GM08714 (cell line): ENCODE measurements around the gene SLC15A3.
"Not testable (repeated sequence)": the region's sequence is repeated elsewhere in the genome, so short reads cannot be mapped to it uniquely, and the experiment has no call there.

ENCODE experiments used
- H3K4me3 ChIP-seq: fragments of 200-500 bp; sonication (Bioruptor generic); 2 replicates; pipeline ENCODE4 v1.5.1; 2014; ENCODE audit warnings: mild to moderate bottlenecking, low read length, inconsistent platforms
- ZNF274 ChIP-seq: IDR thresholded peaks from 2 replicates; pipeline ENCODE4 v1.6.1; 2012; ENCODE audit warnings: mild to moderate bottlenecking, low read depth, low read length

Gene SLC15A3

GRCh38 chr11:60985501-60985900 lies 33.5 kb upstream of the SLC15A3 start:
- TF ChIP-seq ZNF274: no peak
- H3K4me3 ChIP-seq: no peak overlapping the region

DNA sequence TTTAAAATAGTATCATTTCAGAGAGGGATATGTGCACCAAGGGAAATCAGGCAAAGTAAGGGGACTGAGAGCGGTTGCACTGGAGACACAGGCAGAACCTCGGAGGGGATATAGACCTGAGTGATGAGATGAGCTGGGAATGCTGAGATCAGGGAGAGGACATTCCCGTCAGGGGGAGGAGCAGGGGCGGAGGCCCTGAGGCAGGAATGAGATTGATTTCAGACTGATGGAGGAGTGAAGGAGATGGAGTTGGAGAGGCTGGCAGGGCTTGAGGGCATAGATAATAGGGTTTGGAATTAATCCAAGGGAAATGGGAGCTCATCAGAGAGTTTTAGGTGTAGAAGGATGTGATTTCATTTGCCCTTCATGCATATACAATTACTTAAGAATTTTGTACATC lies 32.7 kb upstream of the SLC15A3 start:
- no peak for TF ChIP-seq ZNF274
- H3K4me3 ChIP-seq: no peak overlapping the region

DNA sequence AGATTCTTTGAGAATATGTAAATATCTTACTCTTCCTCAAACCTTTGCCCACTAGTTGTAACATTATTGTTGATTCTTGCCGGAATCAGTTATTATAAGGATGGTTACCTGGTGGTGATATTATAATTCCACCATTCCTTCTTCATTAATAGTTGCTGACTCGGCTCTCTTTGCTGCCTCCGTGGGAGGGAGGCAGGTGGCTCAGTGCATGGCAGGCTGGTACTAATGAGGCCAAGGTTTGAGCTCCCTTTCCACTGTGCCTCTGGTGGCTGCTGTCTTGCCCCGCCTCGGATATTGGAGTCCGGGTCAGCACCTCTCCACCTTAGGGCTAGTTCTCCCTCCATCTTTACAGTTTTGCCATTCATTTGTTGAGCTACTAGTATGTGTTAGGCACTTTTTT lies 32.2 kb upstream of the SLC15A3 start:
- no peak overlapping the region for H3K4me3 ChIP-seq
- TF ChIP-seq ZNF274: no peak

GRCh38 chr11:60982184-60982583 lies 30.2 kb upstream of the SLC15A3 start:
- no peak for TF ChIP-seq ZNF274
- H3K4me3 ChIP-seq: no peak overlapping the region

DNA sequence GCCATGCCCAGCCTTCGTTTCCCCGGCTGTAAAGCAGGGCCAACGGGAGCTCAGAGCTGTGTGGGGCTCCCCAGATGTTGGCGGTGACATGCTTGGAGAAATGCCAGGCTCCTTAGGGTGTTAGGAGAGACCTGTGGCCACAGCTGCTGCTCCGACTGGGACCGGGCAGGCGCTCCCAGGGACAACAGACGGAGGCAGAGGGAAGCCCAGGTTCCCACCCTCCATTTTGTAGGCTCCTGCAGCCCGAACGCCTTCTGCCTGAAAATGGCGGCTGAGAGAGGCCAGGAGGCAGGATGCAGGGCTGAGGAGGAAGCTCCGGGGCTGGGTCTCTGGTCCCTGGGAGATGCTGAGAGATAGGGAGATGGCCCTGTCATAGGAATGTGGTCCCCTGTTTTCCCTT lies 29.5 kb upstream of the SLC15A3 start:
- no peak for TF ChIP-seq ZNF274
- H3K4me3 ChIP-seq: no peak overlapping the region

GRCh38 chr11:60978546-60979380 lies 26.8 kb upstream of the SLC15A3 start:
- no peak overlapping the region for H3K4me3 ChIP-seq
- TF ChIP-seq ZNF274: no peak

- TF ChIP-seq ZNF274: no peak
- H3K4me3 ChIP-seq: no peak overlapping the region
Measured at GRCh38 chr11:60977836-60978235, 25.9 kb upstream of the SLC15A3 start.

DNA sequence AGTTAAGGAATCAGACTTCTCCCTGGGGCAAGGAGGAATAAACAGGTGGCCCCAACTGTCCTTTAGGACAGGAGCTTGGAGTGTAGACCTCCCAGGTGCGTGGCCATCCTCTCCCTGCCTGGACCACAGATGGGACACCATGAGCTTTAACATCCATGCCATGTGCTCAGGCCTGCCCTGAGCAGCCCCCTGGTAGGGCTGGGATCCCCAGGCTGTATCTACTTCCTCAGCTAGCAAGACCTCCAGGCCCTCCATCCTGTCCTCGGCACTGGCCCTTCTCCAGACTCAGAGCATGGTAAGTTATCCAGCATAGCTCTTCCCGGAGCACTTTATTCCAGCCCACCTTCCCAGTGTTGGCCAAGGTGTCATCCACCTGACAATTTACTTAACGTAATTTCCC lies 25.2 kb upstream of the SLC15A3 start:
- no peak for TF ChIP-seq ZNF274
- H3K4me3 ChIP-seq: no peak overlapping the region

- H3K4me3 ChIP-seq: no peak overlapping the region
- TF ChIP-seq ZNF274: no peak
Measured at GRCh38 chr11:60974726-60975125, 22.8 kb upstream of the SLC15A3 start.

DNA sequence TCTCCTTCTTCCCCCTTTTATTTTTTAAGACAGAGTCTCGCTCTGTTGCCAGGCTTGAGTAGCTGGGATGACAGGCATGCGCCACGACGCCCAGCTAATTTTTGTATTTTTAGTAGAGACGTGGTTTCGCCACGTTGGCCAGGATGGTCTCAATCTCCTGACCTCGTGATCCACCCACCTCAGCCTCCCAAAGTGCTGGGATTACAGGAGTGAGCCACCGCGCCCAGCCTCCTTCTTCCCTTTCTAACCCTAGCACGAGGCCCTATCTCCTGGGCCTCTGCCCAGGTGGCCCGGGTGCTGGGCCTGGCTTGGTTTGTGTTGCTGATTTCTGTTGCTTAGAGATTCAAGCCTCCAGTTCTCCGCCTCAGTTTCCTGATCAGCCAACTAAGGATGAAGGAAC lies 22.3 kb upstream of the SLC15A3 start:
- not testable (repeated sequence) for H3K4me3 ChIP-seq

DNA sequence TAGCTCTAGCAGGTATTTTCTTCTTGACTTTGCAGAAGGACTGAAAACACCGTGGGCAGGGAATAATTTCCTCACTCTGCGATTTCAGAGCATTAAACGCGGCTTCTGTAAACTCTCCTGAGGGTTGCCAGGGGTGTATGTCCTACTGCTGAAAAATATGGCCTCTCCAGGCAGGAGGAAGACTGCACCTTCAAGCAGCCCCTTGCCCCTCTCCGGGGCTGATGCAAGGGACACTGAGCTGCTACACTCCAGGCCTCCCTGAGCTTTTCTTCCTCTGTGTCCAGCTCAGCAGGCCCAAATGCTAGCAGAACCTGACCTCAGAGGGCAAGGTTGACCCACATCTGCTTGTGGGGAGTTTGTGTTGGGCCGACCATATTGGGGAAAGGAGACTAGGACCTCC lies 21.7 kb upstream of the SLC15A3 start:
- TF ChIP-seq ZNF274: no peak
- no peak overlapping the region for H3K4me3 ChIP-seq

DNA sequence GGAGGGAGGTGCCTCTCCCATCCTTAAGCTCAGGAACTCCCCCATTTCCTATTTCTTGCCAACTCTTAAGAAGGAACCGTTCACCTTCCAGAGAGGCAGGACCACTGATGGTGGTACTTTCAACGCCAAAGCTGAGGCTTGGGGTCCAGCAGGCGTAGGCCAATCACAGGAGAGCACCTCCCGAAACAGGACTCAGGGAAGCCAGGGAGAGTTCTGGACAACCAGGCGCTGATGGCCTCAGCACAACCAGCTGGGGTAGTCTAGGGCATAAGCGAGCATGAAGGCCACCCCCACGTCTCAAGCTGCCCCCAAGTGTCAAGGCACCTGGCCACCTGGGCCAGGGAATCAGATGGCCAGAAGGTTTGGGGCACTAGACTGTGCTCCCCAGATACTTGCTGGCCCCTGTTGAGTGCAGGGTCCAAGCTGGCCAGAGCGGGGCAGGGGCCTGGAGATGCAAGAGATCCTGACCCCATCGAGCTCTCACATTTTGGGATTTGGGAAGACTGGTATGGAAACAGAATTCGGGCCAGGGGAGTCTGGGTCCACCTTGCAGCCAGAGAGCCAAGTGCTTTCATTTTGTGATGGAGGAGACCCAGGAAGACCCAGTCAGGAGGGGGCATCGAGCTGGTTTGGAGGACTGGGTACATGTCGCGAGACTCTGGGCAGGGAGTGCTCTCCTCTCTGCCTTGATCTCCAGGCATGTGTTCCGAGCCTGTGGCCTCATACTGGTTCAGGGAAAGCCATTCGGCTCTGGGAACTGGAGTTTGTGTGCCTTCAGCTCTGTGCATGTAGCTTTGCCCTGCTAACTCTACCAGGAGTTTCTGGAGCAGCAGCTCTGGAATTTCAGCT lies 20.4 kb upstream of the SLC15A3 start:
- H3K4me3 ChIP-seq: no peak overlapping the region
- no peak for TF ChIP-seq ZNF274

DNA sequence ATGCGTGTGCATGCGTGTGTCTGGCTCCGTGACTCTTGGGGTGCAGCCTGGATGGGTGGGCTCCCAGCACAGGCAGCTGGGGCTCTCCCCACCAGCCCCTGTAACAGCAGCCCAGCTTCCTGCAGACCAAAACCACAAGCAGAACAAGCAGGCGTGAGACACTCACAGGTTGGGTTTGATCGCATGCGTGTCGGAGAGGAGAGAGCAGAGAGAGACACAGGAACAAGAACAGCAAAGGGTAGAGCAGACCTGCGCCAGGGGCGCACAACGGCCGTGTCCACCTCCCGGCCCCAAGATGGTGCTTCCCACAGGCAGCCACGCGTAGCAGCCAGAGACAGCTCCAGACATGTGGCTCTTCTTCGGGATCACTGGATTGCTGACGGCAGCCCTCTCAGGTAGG lies 19.5 kb upstream of the SLC15A3 start, which contains the start of gene CD6:
Gene CD6, plus strand, starts transcription at position 161 of the 400 bp plus-strand sequence. Its CDS starts 186 bp downstream, at position 347.
- no peak for TF ChIP-seq ZNF274
- no peak within 1 kb of the TSS for H3K4me3 ChIP-seq

DNA sequence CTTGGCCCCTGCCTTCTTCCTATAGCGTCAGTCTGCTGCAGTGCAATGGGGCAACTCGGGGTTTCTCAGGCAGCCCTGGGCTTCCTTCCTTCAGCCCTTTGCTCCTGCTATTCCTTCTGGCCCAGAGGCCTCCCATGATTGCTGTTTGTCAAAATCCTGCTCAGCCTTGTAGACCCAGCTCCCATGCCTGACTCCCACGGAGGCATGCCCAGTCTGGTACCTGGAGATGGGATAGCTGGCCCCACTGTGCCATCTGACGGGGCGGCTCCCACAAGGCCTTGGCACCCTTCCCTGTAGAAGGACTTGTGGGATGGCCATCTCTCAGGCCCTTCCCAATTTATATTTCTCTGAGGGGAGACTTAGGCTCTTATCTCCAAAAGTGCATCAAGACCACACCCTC lies 18.9 kb upstream of the SLC15A3 start:
- H3K4me3 ChIP-seq: no peak overlapping the region
- no peak for TF ChIP-seq ZNF274

GRCh38 chr11:60970369-60970774 lies 18.4 kb upstream of the SLC15A3 start:
- no peak overlapping the region for H3K4me3 ChIP-seq

More at GRCh38 chr11:60970369-60970774, 18.4 kb upstream of the SLC15A3 start:
- TF ChIP-seq ZNF274: no peak
